OCI-LY1 (cell line): ENCODE results near the gene NPM3.

Experiments
- EZH2 ChIP-seq: fragments of 200-600 bp; sonication (generic), shearing (Covaris generic); IDR thresholded peaks from 2 replicates; pipeline ENCODE4 v1.8.0; 2017; ENCODE audit warnings: borderline replicate concordance, mixed run types, mild to moderate bottlenecking, antibody characterized with exemption, low read length, moderate library complexity, mixed read lengths
- TF ChIP-seq, protein P1 (sequence below): fragments of 200-600 bp; sonication (generic), shearing (Covaris generic); IDR thresholded peaks from 2 replicates; pipeline ENCODE4 v1.5.1; 2017; ENCODE audit warnings: mild to moderate bottlenecking, antibody characterized with exemption, low read length, moderate library complexity, mixed read lengths

DNA sequence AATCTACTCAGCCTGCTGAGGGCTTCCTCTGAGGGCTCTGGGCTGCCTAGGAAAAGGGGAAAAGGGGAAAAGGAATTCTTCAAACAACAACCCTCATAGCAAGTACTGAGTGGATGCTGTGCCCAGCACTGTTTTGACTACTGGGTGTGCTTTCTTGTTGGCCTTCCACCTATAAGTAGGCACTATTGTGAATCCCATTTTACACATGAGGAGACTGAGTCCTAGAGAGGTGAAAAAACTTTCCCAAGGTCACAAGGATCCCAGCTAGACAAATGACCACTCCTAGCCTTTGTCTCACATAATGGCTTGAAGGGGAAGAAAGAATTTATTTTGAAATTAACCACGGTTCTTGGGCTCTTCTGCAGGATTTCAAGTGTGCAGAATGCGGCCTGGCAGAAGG lies 24.4 kb downstream of the NPM3 start:
- TF ChIP-seq, protein P1, sequence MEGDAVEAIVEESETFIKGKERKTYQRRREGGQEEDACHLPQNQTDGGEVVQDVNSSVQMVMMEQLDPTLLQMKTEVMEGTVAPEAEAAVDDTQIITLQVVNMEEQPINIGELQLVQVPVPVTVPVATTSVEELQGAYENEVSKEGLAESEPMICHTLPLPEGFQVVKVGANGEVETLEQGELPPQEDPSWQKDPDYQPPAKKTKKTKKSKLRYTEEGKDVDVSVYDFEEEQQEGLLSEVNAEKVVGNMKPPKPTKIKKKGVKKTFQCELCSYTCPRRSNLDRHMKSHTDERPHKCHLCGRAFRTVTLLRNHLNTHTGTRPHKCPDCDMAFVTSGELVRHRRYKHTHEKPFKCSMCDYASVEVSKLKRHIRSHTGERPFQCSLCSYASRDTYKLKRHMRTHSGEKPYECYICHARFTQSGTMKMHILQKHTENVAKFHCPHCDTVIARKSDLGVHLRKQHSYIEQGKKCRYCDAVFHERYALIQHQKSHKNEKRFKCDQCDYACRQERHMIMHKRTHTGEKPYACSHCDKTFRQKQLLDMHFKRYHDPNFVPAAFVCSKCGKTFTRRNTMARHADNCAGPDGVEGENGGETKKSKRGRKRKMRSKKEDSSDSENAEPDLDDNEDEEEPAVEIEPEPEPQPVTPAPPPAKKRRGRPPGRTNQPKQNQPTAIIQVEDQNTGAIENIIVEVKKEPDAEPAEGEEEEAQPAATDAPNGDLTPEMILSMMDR, result no peak
- TF ChIP-seq EZH2, result no peak
